GM19240 (cell line): ENCODE results near the gene KLHL7.
"Not testable (repeated sequence)": the region's sequence is repeated elsewhere in the genome, so short reads cannot be mapped to it uniquely, and the experiment has no call there.

Experiments used
- DNase-seq: peaks from one replicate; pipeline ENCODE4 v3.0.0; 2011; ENCODE audit warnings: low spot score; ENCODE audit not compliant: insufficient read length

KLHL7 gene

DNA sequence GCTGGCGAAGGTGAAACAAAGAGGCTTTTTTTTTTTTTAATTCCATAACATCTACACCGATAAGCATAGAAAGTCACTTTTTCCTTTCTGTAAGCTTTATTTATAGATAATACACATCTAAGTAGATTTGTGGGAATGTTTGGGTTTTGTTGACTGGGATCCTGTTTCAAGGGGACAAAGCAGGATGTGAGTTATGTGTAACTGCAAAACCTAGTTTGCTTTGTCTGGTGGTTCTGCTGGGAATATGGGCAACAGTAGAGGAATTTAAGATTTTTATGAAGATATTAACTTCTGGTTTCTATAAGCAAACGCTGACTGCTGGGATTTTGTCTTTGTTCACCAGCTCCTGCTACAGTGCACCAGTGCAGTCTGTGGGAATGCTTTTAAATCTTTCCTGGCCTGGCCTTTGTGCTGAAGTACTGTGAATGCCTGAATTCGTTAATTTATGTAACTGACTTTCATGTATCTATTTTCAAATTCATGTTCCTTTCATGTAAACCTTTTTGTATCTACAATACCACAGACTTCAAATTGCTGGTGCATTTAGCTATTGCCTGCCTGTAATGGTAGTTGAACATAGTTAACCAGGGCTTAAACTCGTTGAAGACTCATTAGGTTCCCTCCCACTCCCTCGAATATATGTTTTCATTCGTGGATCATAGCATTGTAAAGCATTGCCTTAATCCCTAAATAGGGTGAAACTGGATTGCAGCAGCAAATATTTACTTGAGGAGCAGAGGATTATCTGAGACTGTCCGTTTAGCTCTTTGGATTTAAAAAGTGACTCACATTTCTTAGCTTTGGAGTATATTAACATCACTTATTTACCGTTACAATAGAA, 1.5 kb downstream of the KLHL7 start:
- no peak for DNase-seq

DNA sequence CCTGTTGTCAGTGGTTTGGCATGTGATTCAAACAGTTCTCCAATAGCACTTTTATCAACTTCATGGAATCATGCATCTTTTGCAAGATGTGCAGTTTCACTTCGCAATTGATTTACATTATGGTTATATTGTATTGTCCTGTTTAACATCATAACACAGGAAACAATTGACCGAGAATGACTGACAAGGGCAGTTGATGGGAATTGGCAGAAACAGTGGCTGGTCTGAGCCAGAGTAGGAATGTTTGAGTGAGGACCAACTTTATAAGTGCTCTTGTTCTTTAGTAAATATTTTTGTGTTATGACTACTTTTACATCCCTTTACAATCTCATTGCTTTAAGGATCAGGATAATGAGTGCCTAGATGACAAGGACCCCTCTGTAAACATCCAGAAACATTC, 2.2 kb downstream of the KLHL7 start:
- DNase-seq = no peak

DNA sequence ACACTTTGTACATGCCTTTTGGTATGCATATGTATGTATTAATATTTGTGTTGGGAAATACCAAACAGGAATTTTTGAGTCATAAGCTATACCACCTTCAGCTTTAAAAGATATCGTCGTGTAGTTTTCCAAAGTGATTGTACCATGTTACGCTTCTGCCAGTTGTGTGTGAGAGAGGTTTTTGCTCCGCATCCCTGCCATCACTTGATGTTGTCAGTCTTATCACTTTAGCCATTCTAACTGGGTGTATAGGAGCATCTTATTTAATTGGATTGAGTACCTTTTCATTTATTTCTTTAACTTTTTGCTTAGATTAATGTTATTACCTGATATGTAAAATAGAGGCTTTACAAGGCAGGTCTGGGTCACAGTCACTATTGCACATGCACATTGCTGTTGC, 3.4 kb downstream of the KLHL7 start:
- no peak for DNase-seq

DNA sequence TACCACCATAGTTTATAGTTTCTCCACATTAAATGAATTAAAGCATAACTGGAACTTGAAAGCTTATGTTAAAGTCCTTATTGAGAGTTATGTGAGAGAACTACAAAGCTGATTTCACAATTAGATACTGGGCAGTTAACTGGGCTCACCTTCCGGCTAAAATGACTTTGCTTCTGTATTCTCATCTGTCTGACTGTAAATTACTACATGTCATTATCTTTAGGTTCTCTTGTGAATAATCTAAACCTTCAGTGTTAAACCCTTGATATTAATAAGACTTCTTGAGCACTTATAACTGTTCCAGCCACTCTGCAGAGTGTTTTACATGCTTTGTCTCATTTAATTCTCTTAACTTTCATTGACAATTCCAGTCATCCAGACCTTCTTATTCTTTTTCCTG, 3.9 kb downstream of the KLHL7 start:
- DNase-seq = no peak

DNA sequence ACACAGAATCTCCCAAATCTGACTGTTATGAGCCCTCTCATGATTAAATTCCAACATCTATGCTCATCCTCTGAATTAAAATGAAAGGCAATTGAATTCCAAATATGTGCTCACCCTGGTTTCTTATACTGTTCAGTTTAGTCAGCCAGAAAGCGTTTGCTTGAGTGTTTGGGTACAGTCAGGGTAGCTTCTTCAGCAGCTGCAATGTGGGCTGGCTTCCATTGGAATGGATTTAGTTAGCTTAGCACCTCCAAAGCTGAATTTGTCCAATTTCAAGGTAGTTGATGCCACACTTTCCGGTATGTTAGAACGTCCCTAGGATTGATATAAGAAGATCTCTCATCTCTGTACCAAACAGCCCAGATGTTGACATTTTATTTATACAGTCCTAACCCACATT, 9.3 kb downstream of the KLHL7 start:
- DNase-seq = no peak

DNA sequence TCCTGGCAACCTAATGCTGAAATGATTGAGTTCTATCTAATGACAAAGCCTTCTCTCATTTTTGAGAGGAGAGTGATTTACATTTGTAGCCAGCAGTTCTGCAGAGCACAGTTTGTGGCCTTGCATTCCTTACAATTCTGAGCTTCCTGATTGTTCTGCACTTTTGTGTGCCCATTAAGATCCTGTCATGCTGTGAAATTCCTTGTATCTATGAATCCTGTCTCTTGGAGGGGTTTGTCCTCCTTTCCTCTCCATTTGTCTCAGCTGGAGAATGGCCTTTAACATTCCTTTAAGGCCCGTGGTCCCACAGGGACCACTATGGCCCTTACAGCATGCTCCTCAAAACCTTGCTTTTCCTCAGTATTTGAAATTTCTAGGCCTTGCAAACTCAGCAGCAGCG, 10.4 kb downstream of the KLHL7 start:
- no peak for DNase-seq

DNA sequence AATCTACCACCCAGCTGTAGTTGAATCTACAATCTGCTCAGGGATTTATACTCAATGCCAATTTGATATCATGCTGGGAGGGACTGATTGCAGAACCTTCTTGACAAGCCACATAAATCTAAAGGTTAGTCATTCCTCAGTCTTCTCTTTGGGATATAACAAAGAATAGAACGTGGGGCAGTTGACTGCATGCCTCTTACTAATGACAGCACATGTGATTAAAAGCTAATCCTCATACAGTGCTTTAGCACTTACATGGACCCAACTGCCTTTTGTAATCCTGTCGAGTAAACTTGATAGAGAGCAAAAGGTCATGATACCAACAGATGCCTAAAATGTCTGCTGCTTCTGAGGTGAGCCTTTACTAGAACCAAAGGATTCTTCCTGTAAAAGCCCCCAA, 12.3 kb downstream of the KLHL7 start:
- DNase-seq = no peak

DNA sequence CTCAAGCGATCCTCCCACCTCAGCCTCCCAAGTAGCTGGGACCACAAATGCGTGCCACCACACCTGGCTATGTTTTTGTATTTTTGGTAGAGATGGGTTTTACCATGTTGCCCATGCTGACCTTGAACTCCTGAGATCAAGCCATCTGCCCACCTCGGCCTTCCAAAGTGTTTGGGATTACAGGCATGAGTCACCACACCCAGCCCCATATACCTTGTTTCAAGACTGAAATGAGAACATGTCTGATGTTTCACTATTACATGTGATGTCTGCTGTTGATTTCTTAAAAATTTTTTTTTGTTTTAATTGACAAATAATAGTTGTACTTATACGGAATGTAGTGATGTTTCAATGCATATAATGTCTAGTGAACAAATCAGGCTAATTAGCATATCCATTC, 14.5 kb downstream of the KLHL7 start:
- no peak for DNase-seq

DNA sequence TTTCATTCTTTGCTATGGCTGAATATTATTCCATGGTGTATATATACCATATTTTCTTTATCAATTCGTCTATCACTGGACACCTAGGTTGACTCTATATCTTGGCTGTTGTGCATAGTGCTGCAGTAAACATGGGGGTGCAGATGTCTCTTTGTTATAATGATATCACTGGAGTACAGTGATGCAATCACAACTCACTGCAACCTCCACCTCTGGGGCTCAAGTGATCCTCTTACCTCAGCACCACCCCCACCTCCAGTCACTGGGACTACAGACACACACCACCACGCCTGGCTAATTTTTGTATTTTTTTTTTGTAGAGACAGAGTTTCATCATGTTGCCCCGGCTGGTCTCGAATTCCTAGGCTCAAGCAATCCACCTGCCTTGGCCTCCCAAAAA, 15.6 kb downstream of the KLHL7 start:
- no peak for DNase-seq

DNA sequence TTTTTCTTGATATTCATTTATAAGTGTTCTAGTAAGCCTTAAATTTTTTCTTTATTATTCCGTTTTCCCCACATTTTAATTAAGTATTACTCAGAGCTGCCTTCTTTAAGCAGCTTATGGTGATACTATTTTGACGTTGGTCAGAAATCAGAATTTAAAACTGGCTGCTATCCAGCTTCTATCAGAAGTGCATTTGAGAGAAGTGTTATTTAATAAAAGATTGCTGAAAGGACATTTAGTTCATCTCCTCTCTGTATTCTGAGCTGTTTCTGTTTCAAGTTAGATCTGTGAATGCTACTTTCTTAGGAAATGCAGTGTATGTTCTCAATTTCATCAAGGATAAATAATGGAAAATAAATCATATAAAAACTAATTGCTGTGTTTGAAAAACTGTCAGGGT, 17.4 kb downstream of the KLHL7 start:
- no peak for DNase-seq

DNA sequence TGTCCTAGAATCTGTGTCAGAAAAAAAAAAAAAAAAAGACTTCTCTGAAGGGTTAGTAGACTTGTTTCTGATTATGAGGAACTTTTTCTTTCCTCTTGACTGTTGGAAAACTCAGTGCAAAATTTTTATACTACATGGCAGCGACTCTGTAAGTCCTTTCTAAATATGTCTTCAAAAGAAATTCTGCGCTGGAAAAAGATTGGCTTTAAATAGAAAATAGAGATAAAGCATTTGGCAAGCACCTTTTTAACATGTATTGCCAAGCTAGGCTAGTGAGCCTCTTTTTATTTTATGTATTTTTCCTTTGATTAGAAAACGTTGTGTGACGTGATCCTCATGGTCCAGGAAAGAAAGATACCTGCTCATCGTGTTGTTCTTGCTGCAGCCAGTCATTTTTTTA, 17.9 kb downstream of the KLHL7 start:
- DNase-seq = no peak

DNA sequence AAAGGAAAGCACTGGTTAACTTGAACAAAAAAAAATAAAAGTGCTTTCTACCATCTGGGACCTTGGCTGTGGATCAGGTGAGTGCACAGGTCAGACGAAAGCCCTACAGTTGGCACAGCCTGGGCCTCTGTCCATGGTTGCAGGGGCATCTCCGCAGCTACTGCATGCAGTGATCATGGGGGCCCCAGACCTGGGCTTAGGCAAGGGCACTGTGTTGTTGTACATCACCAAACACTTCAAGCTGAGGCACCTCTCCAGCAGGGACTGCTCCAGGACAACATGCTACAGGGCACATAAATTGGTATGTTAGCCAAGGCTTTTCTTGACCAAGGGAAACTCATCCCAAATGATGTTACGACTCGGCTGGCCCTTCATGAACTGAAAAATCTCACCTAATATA, 23.5 kb downstream of the KLHL7 start:
- no peak for DNase-seq

DNA sequence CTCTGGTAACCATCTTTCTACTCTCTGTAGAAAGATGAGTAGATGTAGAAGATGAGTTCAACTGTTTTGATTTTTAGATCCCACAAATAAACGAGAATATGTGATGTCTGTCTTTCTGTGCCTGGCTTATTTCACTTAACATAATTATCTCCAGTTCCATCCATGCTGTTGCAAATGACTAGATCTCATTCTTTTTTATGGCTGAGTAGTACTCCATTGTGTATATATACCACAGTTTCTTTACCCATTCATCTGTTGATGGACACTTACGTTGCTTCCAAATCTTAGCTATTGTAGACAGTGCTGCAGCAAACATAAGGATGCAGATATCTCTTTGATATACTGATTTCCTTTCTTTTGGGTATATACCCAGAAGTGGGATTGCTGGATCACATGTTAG, 26.2 kb downstream of the KLHL7 start:
- DNase-seq = not testable (repeated sequence)

DNA sequence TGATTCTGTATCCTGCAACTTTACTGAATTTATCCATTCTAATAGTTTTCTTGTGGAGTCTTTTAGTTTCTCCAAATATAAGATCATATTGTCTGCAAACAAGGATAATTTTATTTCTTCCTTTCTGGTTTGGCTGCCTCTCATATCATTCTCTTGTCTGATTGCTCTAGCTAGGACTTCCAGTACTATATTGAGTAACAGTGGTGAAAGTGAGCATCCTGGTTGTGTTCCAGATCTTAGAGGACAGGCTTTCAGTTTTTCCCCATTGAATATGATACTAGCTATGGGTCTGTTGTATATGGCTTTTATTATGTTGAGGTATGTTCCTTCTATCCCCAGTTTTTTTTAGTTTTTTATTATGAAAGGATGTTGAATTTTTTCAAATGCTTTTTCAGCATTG, 28.2 kb downstream of the KLHL7 start:
- DNase-seq = no peak

DNA sequence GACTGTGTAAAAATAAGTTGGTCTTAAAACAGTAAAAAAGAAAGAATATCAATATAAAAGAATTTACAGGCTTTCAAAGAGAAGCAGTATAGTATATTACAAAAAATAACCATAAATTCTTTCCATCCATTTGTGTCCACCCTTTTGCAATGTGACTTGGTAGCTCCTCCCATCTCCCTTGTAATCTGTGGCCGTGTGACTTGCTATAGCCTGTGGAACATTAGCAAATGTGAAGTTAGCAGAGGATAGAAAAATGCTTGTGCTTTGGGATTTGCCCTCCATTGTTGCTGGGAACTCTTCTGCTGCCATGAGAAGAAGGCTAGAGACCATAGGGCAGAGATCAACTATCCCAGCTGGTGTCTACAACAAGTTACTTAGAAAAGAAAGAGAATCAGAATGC, 30.2 kb downstream of the KLHL7 start:
- DNase-seq = no peak

DNA sequence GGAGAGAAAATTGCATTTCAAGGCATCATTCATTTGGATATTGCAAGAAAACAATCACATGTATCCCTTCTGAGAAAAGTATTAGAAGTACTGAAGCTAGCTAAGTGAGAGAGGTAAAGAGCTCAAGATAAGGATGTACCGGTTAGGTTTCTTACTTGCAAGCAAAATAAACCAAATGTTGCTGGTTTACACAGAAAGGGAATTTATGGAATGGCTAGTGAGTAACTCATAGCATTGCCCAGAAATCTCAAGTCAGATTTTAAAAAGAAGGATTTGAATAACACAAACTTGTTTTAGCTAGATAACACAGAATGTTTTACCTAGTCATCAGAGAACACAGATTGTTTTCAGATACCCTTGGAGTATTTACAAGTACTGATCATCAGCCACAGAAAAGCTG, 30.6 kb downstream of the KLHL7 start:
- no peak for DNase-seq

DNA sequence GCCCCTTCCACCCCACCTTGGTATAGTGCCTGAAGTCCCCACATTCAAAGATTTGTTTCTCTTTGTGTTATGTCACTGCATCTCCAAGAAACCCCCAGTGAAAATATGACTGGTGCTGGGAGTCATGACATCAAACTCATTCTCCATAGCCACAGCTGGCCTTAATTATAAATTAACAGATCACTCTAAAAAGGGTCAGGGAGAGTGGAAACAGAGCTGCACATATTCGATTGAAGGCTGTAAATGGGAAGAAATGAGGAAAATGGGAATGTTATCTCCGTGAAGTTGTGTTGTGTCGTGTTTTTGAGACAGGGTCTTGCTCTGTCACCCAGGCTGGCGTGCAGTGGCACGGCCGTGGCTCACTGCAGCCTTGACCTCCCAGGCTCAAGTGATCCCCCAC, 52.1 kb downstream of the KLHL7 start:
- DNase-seq = no peak

DNA sequence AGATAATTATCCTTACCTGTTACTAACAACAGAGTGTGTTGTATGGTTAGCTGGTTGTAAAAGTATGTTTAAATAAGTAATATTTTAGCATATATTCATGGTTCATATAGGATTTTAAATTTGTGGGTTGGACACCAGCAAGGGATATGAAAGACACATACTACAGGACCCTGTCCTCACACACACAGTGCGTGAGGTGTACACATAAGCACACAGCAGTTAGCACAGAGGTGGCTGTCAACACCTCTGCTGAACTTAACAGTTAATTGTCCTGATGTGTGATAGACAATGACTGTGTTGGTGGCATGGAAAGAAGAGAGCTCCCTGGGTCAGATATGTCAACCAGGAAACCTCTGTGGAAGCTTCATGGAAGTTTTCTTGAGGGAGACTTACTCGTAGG, 53.0 kb downstream of the KLHL7 start:
- DNase-seq = no peak

DNA sequence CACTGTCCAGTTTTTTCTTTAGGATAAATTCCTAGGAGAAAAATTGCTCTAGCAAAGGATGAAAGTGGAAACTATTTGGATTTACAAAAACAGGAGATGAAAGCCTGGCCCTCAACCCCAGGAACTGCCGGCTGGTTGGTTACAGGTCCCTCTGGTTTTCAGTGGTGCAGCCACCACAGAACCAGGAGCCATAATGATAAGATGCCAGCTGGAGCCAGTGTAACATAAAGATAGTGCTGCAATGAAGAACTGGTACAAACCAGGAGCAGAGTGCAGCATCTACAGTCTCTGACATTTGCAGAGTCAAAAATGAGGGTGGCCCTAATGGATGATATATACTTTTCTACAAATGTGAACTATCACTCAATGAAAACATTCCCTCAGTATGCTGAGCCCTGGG, 55.9 kb downstream of the KLHL7 start:
- DNase-seq = no peak

DNA sequence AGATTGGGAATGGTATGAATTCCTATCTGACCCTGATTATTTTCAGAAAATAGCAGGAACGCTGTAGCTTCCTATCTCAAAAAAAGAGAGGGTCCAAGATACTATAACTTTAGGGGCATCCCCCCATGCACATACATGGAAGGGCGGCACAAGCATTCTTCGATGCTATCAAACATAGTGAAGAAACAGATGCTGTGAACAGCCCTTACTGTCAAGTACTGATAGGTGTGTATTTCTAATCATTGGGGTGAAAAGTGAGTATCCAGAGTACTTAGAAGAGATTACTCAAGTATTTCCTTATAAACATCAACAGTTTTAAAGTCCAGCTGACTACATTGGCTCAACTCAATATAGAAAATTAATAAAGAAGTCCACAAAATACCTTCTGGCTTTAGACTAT, 59.3 kb downstream of the KLHL7 start:
- DNase-seq = no peak

DNA sequence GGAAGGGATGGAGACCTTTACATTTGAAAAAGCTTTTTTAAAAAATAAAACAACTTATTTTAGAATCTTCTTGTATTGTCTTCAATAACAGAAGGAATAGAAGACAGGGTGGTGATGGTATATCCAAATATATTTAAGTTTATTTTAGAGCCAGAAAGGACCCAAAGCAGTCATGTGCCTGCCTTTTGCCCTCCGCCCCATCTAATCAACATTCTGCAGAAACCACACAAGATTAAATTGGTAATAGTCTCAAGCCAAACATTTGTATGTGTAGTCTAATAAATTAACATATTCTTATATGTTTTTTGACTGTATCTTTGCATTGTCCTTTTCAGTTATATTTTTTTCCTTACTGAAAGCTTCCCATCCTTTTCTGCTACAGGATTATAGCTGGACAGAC, 59.7 kb downstream of the KLHL7 start:
- no peak for DNase-seq

DNA sequence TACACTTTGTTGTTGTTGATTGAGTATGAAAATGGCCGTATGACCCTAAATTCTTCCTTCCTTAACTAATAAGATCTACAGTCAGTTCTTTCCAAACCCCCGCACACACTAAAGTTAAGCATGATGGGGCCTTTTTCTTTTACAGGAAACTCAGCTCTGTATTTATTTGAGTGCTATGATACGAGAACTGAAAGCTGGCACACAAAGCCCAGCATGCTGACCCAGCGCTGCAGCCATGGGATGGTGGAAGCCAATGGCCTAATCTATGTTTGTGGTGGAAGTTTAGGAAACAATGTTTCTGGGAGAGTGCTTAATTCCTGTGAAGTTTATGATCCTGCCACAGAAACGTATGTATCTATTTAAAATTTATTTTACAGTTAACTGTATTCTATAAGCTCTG, 62.1 kb downstream of the KLHL7 start:
- no peak for DNase-seq

DNA sequence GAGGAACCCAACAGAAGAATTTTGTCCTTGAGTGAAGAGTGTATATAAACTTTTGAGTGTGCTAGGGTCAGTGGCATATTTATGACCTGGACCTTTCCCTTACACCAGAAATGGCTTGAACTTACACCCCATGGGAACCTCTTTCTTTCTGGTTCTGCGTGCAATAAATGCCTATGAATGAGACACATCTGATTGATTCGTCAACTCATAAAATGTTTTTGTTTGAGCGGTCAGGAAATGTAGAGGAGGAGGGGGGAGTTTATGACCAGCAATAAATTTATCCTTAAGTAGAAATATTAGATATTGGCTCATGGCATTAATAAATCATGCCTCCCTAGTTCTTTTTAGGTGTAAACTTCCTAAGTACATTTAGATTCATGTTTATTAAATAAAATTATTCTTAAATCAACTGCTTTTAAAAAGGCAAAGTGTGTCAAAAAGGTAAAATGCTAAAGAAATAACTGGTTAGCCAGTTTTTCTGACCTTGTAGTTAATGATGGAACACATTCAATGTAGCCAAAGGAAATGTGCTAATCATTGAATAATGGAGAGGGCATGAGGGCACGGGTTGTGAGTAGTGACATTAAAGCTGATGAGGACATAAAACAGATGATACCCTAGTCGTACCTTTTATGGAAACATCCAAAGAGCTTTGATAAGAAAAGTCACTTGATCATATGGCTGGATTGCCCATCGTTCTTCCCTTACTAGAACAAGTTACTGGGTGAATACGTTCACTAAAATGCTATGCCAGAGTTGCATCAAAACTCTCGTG, 62.7 kb downstream of the KLHL7 start:
- DNase-seq = no peak
